Measurements from ENCODE around the gene PEAK1.

The PEAK1 gene

GRCh38 chr15:77329202-77329601, 90.7 kb downstream of the PEAK1 start:
- DNase-seq (ENCODE audit: low read depth in 1 of 2, low spot score in 1 of 2): no peak
- no peak overlapping the region for H3K27ac ChIP-seq (replicated peaks)
- H3K4me3 ChIP-seq (replicated peaks; ENCODE audit: insufficient read depth, low read length): no peak overlapping the region
- H3K27me3 ChIP-seq (ENCODE audit: insufficient read depth, poor library complexity, severe bottlenecking): no peaks in the 10 kb centered on the region
- TF ChIP-seq POLR2AphosphoS5 (IDR thresholded peaks at IDR 0.05; ENCODE audit: low read depth) (no peak), REST (IDR thresholded peaks at IDR 0.05; ENCODE audit: insufficient replicate concordance, low read depth) (no peak), SPI1 (IDR thresholded peaks at IDR 0.05; ENCODE audit: borderline replicate concordance, low read depth) (no peak)
- TF ChIP-seq, protein P1, sequence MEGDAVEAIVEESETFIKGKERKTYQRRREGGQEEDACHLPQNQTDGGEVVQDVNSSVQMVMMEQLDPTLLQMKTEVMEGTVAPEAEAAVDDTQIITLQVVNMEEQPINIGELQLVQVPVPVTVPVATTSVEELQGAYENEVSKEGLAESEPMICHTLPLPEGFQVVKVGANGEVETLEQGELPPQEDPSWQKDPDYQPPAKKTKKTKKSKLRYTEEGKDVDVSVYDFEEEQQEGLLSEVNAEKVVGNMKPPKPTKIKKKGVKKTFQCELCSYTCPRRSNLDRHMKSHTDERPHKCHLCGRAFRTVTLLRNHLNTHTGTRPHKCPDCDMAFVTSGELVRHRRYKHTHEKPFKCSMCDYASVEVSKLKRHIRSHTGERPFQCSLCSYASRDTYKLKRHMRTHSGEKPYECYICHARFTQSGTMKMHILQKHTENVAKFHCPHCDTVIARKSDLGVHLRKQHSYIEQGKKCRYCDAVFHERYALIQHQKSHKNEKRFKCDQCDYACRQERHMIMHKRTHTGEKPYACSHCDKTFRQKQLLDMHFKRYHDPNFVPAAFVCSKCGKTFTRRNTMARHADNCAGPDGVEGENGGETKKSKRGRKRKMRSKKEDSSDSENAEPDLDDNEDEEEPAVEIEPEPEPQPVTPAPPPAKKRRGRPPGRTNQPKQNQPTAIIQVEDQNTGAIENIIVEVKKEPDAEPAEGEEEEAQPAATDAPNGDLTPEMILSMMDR (IDR thresholded peaks at IDR 0.05; ENCODE audit: insufficient read depth, low read length): no peak

- DNase-seq (ENCODE audit: low read depth in 1 of 2, low spot score in 1 of 2): no peak
- H3K27me3 ChIP-seq (ENCODE audit: insufficient read depth, poor library complexity, severe bottlenecking): no peaks in the 10 kb centered on the region
- TF ChIP-seq, protein P1 (IDR thresholded peaks at IDR 0.05; ENCODE audit: insufficient read depth, low read length): no peak
- no peak overlapping the region for H3K27ac ChIP-seq (replicated peaks)
- H3K4me3 ChIP-seq (replicated peaks; ENCODE audit: insufficient read depth, low read length): no peak overlapping the region
Measured at GRCh38 chr15:77327844-77328529, 91.9 kb downstream of the PEAK1 start.

DNA sequence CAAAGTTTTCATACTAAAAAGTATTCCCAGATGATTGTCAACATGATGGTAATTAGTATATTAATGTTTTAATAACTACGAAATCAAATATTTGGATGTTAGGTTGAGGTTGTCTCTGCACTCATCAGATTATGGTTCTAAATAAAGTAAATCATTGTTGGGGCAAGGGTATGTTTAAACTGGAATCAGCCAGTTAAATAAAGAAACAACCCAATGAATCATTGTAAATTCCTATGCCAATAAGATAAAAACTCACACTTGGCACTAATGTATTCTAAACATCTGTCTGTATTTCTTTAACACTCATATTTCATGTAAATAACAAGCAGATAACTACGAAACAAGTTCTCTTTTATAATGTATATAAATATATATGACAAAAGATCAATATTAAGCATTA, 92.7 kb downstream of the PEAK1 start:
- no peaks in the 10 kb centered on the region for H3K27me3 ChIP-seq (ENCODE audit: insufficient read depth, poor library complexity, severe bottlenecking)
- no peak for TF ChIP-seq GABPA (IDR thresholded peaks at IDR 0.05; ENCODE audit: low read depth)
- no peak for DNase-seq (ENCODE audit: low read depth in 1 of 2, low spot score in 1 of 2)
- H3K27ac ChIP-seq (replicated peaks): no peak overlapping the region
- no peak overlapping the region for H3K4me3 ChIP-seq (replicated peaks; ENCODE audit: insufficient read depth, low read length)

GRCh38 chr15:77326366-77326765, 93.5 kb downstream of the PEAK1 start:
- H3K27ac ChIP-seq (replicated peaks): no peak overlapping the region
- TF ChIP-seq, protein P1 (IDR thresholded peaks at IDR 0.05; ENCODE audit: insufficient read depth, low read length): no peak
- no peak for TF ChIP-seq POLR2AphosphoS5 (IDR thresholded peaks at IDR 0.05; ENCODE audit: low read depth)
- TF ChIP-seq GABPA (IDR thresholded peaks at IDR 0.05; ENCODE audit: low read depth): no peak
- TF ChIP-seq SPI1 (IDR thresholded peaks at IDR 0.05; ENCODE audit: borderline replicate concordance, low read depth): no peak
- no peak for TF ChIP-seq REST (IDR thresholded peaks at IDR 0.05; ENCODE audit: insufficient replicate concordance, low read depth)
- no peaks in the 10 kb centered on the region for H3K27me3 ChIP-seq (ENCODE audit: insufficient read depth, poor library complexity, severe bottlenecking)
- no peak overlapping the region for H3K4me3 ChIP-seq (replicated peaks; ENCODE audit: insufficient read depth, low read length)
- no peak for DNase-seq (ENCODE audit: low read depth in 1 of 2, low spot score in 1 of 2)
